ENCODE data around the gene HLCS.

The HLCS gene

DNA sequence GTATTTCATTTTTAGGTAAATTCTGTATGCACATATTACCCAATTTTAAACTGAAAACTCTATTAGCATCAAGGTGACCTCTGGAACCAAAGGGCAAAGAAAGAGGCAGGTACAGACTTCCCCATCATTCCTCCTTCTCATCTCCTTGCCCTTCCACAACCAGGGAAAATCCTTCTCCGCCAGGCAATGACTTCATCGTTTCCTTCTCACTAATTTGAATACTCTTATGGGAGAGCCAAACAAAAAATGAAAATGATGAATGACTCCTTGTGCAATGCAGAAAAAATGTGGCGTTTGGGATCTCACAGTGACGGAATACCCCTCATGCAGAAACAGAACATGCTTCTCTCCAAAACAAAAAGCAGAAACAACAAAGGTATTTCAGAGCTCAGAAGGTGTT lies 83.7 kb downstream of the HLCS start:
- DNase-seq (ENCODE audit: low read depth): no peak

DNA sequence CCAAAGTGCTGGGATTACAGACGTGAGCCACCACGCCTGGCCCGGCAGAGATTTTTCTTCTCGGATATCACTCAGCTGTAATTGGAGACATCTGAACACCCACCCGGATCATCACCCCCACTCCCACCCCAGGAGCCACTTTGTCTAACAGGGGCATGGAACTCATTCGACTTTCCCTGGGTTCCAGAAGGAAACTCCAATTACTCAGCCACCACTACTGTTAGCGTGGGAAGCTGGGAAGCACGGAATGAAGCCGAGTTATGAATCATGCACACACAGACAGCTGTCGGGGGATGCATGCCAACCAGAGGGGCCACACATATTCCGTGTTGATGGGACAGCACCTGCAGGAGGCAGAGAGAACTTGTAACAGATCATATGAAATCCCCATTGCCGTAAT lies 85.2 kb downstream of the HLCS start:
- no peak for DNase-seq (ENCODE audit: low read depth)

DNA sequence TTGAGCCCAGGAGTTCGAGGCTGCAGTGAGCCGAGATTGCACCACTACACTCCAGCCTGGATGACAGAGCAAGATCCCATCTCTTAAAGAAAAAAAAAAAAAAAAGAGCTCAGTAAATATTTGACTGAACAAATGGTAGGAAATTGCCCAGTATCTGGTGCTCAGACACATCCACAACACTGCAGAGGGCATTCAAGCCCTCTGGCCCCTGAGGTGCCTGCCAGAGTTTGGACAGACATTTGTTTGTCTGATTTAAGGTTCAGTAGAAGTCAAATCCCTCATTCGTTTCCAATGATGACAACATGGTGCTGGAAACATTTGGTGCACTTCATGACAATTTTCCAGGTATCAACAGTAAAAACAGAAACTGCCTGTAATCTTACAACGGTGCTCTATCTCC lies 86.6 kb downstream of the HLCS start:
- DNase-seq (ENCODE audit: low read depth): no peak

DNA sequence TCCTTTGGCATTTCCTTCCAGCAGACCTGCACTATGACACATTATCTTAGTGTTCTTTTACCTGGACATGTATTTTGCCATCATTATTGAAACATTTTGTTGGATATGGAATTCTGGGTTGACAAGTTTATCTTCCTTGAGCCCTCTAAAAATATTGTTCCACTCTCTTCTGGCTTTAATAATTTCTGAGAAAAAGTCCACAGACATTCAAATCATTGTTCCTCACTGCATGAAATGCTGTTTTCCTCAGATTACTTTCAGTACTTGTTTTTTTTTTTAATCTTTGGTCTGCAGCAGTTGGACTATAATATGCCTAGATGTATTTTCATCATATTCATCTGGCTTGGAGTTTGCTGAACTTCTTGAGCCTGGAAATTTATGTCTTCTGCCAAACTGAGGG lies 88.7 kb downstream of the HLCS start:
- DNase-seq (ENCODE audit: low read depth): no peak

DNA sequence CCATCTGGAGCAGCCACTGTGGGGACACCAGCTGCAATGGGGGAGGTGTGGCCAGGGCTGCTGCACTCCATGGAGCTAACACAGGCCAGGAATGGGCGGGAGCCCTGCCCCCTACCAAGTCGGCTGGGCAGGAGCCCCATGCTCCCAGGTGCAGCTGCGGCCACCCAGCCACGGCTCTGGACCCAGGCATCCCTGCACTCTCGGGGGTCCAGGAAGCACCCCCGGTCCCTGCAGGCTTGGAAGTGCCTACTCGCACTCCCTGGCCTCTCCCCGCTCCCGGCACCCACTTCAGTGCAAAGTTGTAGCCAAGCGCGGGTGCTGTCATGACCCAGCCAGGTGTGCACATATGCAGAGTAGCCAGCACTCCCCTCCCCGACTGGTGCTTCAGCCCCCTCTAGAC lies 91.8 kb downstream of the HLCS start:
- DNase-seq (ENCODE audit: low read depth): no peak

DNA sequence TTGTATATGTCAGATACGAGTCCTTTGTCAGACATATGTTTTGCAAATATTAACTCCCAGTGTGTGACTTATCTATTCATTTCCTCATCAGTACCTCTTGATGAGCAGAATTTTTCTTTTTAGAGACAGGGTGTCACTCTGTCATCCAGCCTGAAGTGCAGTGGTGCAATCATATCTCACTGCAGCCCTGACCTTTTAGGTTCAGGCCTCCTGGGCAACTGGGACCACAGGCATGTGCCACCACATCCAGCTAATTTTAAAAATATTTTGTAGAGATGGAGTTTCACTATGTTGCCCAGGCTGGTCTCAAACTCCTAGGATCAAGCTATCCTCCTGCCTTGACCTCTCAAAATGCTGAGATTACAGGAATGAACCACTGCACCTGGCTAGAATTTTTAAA lies 93.0 kb downstream of the HLCS start:
- no peak for DNase-seq (ENCODE audit: low read depth)

DNA sequence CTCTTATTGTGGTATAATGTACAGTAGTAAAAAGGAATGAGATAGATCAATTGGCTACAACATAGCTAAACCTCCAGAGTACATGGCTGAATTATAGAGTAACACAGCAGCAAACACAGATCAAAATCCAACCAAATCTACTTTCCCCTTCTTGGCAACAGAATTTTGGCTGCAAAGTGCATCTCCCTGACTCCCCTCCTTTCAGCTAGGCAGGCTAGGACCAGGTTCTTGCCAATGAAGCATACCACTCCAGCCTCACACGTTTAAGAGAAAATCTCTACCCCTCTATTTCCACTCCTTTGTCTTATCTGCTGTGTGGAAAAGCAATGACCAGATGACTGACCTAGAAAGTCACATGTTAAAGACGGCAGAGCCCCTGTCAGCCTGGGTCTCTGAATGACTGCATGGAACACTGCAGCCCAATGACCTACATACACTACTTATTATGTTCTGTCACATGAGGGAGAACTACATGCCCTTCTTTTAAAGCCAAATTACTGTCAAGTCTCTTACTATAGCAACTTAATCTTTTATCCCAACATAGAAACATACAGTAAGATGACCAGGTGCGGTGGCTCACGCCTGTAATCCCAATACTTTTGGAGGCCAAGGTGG lies 99.1 kb downstream of the HLCS start:
- no peak for DNase-seq (ENCODE audit: low read depth)

DNA sequence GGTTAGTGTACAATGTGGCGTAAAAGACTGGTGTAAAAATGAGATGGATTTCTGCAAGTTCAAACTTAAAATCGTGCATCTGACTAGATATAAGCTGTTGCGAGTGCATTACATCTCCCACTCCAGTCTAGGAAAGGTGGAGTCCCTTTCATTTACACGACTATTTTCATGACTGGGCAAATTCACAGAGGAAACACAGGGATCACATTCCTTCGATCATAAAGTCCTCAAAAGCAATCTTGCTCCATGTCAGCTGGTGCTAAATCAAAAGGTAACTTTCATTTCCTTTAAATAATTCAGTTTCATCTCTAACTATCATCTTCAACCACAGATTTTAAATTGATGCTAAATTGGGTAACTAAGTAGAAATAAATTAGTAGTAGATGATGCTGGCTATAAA lies 100.0 kb downstream of the HLCS start:
- DNase-seq (ENCODE audit: low read depth): no peak

DNA sequence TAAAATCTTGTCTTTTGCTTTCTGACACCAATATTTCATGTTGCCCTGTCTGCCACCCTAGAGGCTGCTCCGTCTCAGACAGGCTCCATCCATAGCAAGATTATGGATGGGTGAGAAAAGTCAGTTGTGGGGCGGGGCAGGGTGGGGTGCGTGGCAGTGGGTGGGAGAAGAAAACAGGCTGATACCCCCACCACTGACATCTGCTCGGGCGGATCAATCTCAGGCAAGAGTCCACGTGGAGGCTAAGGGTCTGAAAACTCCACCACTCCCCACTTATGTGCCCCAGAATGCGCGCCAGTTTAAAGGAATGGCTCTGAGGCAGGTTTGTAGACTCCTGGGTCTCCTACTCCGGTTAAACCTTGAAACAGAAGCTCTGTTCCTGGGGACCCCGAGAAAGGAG lies 101.5 kb downstream of the HLCS start:
- DNase-seq (ENCODE audit: low read depth): no peak

DNA sequence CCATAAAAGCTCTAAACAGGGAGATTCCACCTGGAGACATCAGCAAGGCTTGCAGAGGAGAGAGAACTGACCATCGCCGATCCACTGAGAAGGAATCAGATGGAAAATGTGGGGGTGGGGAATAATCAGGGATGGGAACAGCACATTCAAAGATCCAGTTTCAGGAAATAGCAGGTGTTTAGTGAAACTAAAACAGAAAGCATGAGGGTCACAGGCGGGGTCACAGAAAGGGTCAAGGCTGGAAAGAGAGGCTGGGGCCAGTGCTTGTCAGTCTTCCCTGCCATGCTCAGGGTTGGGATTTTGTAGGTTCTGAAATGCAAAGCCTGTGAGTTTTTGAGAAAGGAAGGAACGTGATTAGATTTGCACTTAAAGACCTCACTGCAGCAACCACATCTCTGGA lies 103.2 kb downstream of the HLCS start:
- no peak for DNase-seq (ENCODE audit: low read depth)

DNA sequence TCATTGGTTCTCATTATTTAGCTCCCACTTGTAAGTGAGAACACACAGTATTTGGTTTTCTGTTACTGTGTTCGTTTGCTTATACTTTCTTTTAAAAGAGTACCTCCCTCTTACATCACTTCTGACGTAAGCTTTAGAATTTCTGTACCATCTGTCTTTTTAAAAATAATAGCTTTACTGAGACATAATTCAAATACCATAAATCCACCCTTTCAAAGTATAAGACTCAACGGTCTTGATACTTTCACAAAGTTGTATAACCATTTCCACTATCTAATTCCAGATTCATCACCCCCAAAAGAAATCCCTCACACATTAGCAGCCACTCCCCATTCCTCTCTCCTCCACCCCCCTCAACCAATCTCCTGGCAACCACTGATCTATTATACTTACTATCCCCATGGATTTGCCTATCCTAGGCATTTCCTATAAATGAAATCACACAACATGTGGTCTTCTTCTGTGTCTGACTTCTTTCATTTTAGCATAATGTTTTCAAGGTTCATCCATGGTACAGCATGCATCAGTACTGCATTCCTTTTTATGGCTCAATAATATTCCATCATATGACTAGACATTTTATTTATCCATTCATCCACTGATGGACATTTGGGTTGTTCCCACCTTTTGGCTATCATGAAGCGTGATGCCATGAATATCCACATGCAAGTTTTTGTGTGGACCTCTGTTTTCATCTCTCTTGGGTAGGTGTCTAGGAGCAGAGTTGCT lies 104.7 kb downstream of the HLCS start:
- no peak for DNase-seq (ENCODE audit: low read depth)

DNA sequence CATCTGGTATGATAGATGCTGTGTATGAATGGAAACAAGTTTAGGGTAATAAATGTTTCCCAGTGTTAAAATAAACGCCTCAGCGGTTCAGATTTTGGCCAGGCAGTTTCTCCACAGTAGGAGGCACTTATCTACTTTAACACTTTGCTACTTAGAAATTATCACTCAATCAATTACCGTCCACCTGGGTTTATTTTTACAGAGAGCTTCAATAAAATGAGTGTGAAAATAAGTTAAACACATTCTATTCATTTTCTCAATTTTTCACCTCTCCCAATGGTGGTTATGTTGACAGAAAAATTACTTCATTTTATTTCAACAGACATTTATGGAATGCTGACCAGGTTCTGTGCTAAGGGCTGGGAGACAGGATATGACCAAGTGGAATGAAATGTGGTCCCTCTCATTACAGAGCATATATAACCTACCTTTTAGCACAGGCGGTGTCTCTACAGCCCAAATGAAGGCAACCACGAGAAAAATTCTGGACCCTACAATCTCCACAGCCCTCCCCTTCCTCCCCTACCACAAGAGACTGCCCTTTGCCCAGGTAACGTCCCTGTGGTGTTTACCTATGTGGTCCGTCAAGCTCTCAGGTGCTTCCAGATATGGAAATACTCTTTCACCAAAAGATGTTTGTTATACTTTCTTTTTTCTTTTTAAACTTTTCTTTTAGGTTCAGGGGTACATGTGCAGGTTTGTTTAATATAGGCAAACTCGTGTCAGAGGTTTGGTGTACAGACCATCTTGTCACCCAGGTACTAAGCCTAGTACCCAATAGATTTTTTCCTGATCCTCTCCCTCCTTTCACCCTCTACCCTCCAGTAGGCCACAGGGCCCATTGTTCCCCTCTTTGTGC lies 105.5 kb downstream of the HLCS start:
- no peak for DNase-seq (ENCODE audit: low read depth)

DNA sequence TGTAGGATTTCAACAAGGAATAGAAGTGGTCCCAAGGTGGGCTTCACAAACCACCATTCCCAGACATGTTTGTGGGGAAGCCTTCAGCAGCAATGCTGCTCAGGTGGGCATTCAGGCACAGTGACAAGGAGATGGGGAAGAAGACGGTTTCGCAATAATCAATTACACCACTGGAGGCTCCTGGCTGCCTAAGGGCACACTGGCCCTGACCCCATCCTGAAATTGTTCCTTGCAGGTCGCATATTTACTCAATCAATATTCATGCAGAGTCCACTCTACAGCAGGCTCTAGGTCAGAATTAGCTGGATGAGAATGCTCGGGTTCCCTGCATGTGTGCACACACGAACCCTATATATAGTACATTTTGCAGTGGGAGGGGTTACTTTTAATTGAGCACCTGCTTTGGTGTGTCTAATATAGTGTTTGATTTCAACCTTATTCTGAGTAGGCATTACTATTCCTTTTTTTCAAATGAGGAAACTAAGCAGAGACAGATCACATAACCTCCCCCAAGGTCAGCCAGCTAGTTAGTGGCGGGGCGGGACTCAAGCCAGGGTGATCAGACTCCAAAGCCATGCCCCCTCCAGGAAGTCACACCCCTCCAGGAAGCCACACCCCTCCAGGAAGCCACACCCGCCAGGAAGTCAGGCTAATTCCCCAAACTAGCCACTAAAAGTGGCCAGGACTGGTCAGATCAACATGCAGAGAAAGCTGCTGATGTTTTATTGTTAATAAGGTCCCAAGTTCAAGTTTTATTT lies 106.5 kb downstream of the HLCS start:
- DNase-seq (ENCODE audit: low read depth): no peak

DNA sequence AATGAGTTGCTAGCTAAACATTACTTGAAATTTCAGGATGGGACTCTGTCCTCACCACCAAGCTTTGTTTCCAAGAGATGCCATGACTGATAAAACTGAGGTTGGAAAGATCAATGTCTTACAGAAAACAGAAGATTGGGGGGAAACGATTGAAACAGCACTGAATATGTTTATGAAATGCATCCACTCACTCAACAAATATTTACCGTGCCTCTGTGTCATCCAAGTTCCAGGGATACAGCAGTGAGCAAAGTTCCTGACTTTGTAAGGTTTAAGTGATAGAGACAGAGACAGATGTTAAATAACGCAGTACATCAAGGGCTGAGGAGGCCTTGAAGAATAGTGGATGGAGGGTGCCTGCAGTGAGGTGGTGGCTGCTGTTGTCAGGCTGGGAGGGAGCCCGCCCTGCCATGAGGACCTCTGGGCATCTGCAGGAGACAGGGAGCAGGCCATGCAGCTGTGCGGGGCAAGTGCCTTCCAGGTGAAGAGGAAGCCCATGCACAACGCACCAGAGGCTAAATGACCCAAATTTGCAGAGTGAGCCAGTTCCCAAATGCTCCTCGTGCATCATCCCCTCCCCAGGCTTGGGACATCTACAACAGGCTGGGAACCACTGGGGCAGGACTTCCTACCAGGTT lies 108.0 kb downstream of the HLCS start:
- no peak for DNase-seq (ENCODE audit: low read depth)

DNA sequence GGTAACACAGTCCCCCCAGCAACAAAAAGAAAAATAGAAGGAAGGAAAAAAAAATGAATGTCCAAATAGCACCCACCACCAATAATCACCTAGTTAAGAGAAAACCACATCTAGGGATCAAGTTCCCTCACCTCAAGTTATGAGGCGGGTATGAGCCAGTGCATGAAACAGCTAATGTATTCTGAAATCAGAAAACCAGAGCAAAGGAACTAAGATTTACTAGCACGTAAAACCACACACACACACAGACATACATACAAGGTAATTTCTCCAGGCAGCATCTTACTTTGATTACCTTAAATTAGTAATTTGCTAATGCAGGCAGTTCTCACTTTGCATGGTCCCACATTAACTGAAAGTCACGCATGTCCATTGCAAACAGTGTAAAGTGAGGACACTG lies 109.8 kb downstream of the HLCS start:
- DNase-seq (ENCODE audit: low read depth): no peak

DNA sequence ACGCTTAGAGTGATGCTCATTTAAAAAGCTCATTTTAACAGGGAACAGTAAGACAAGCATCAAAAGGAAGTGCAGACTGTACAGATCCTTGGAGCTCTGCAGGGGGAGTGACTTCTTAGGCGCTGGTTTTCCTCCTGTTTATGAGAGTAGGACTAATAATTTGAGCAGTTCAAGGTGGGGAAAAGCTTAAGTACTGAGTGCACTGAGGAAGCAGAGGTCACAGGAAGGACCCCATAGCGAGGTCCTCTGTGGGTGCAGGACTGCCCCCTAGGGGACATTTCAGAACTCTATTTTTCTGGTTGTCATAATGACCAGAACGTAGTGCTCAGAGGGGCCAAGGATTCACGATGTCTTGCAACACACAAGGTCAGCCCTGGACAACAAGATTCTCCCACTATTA lies 112.1 kb downstream of the HLCS start:
- DNase-seq (ENCODE audit: low read depth): no peak

DNA sequence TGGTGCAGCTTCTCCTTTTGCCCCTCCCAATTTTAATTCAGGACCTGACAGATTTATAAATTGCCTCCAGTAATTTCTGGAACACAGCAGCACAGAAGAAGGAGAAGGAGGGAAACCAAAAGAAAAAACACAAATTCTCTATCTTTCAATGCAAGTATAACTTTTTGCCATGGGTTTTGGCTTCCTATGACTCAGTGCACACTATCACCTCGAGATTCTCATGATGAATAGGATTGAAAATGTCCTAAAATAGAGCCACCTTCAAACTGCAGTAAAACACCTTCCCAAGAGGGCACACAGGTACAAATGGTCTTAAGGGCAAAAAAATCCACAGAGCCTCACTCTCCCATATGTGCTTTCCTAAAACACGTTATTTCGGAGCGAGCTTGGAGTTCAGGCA lies 113.6 kb downstream of the HLCS start:
- no peak for DNase-seq (ENCODE audit: low read depth)

DNA sequence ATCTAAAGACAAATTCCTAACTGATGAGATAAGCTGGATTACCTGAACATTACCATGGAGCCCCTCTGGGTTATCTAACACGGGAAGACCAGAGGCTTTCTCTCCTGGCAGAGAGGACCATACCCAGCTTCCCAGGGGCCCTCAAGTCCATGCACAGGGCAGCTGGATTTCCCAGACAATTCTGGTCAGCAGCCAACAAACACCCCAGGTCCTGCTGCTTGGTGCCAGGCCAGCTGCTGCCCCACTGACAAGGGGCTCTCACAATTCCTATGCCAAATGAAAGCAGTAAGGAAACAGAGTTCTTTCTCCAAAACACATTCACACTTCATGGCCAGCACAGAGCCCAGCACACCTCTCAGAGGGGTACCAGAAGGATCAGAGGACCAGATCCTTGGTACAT lies 114.2 kb downstream of the HLCS start:
- no peak for DNase-seq (ENCODE audit: low read depth)

DNA sequence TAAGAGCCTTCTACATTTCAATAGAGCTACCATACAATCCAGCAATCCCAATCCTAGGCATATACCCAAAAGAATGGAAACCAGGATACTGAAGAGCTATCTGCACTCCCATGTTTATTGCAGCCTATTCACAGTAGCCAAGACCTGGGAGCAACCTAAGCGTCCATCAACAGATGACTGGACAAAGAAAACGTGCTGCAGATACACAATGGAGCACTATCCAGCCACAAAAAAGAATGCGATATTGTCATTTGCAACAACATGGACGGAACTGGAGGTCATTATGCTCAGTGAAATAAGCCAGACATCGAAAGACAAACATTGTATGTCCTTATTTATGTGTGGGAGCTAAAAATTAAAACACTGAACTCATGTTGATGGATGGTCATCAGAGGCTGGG lies 115.3 kb downstream of the HLCS start:
- DNase-seq (ENCODE audit: low read depth): no peak

DNA sequence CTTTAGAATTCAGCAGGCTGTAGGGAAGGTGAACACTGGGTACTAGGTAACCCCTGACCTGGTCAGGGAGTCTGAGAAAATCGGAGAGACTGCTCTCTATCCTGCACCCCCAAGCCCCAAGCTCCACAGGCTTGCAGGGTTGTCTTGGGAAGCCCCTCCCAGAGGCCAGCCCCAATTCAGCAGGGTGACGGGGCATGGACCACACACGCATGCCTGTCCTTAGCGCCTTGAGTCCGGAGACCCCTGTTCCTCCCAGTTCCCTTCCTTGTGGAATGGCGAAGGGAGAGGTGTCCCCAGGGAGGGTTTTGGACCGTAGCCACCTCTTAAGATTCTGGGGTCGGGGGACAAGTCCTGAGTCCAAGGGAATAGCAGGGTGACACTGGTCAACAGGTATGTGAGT lies 116.1 kb downstream of the HLCS start:
- no peak for DNase-seq (ENCODE audit: low read depth)

DNA sequence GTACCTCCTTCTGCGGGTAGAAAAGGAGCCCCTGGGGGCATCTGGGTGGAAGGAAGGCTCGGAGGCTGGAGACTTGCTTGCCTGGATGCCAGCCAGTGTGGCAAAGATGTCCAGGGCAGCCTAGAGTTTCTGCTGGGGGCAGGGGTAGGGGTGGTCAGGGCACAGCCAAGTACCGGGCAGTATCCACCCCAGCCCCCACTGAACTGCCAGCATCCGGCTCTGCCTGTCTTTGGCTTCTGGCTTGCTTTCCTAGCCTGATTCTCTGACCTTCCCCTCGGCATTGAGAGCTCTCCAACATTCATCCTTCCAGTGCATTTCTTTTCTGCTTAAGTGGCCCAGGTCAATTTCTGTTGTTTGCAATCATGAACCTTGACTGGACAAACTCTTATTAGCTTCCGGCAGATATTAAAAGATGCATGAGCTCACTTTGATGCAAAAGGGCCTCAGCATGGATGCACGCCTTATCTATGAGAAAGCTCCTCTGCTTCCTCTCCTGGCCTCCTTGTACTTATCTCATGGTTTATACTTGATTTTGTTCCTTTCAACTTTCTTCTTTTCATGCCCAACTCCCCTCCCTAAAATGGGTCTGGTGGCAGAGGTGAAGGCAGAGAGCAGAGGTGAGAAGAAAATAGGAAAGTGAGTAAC lies 116.9 kb downstream of the HLCS start:
- no peak for DNase-seq (ENCODE audit: low read depth)

All from stromal cell of bone marrow (primary cell).